ENCODE results near the gene SNAP23.

DNA sequence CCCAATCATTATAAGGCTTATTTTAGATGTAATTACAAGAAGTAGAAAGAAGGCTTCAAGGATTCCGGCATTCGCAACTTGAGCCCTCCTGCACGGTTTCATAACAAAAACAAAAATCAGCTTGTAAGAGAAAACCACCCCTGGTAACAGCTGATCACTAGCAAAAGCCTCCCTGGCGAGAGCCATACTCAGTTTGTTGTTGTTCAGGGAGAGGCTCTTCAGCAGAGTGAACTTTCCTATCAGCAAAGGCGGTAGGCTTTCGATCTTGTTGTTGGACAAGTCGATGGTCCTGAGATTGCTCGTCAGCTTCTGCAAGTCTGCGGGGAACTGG is 52.4 kb downstream of the SNAP23 start:
- TF ChIP-seq POLR2A (IDR thresholded peaks at IDR 0.05) = no peak
- TF ChIP-seq EP300 (IDR thresholded peaks at IDR 0.05) = no peak
- TF ChIP-seq, protein P1, sequence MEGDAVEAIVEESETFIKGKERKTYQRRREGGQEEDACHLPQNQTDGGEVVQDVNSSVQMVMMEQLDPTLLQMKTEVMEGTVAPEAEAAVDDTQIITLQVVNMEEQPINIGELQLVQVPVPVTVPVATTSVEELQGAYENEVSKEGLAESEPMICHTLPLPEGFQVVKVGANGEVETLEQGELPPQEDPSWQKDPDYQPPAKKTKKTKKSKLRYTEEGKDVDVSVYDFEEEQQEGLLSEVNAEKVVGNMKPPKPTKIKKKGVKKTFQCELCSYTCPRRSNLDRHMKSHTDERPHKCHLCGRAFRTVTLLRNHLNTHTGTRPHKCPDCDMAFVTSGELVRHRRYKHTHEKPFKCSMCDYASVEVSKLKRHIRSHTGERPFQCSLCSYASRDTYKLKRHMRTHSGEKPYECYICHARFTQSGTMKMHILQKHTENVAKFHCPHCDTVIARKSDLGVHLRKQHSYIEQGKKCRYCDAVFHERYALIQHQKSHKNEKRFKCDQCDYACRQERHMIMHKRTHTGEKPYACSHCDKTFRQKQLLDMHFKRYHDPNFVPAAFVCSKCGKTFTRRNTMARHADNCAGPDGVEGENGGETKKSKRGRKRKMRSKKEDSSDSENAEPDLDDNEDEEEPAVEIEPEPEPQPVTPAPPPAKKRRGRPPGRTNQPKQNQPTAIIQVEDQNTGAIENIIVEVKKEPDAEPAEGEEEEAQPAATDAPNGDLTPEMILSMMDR (IDR thresholded peaks at IDR 0.05) = no peak
